HepG2 (cell line): ENCODE results near the gene FBXO7. TPM values are rescaled to one million over a fixed set of nuclear protein-coding genes. Genes with fewer than 3 reads are reported as not detected.
A peak's percentile ranks its signal among the peaks of the same experiment; 100 is the strongest.

Experiments used
- ATF2 ChIP-seq: sonication (generic); formaldehyde crosslinking; IDR thresholded peaks from 2 replicates; pipeline ENCODE4 v1.4.0; 2020; ENCODE audit warnings: missing genetic modification reagents
- DDIT3 ChIP-seq: sonication (generic); formaldehyde crosslinking; IDR thresholded peaks from 2 replicates; pipeline ENCODE4 v1.4.0; 2020; ENCODE audit warnings: mild to moderate bottlenecking, missing genetic modification reagents
- FLYWCH1 ChIP-seq: sonication (generic); formaldehyde crosslinking; IDR thresholded peaks from 2 replicates; pipeline ENCODE4 v1.8.1; 2023; ENCODE audit warnings: mild to moderate bottlenecking, missing genetic modification reagents
- KDM6A ChIP-seq: IDR thresholded peaks from 2 replicates; pipeline ENCODE4 v1.6.1; 2016; ENCODE audit warnings: low read depth
- KLF12 ChIP-seq: sonication (generic); formaldehyde crosslinking; IDR thresholded peaks from 2 replicates; pipeline ENCODE4 v1.4.0; 2020; ENCODE audit warnings: missing genetic modification reagents, borderline replicate concordance
- KLF9 ChIP-seq: IDR thresholded peaks from 2 replicates; pipeline ENCODE4 v1.6.1; 2016; ENCODE audit warnings: low read depth
- MXD4 ChIP-seq: IDR thresholded peaks from 2 replicates; pipeline ENCODE4 v1.6.1; 2016; ENCODE audit warnings: mild to moderate bottlenecking, missing biosample characterization, missing genetic modification reagents
- NBN ChIP-seq: fragments of 450-650 bp; conservative IDR thresholded peaks from 2 replicates; pipeline ENCODE4 v1.6.1; 2017
- NRL ChIP-seq: sonication (generic); formaldehyde crosslinking; IDR thresholded peaks from 2 replicates; pipeline ENCODE4 v1.5.0; 2020; ENCODE audit warnings: missing genetic modification reagents, mild to moderate bottlenecking, moderate library complexity, borderline replicate concordance
- POLR2A ChIP-seq, 2 experiments: IDR thresholded peaks; 2 replicates each; pipeline ENCODE4 v1.6.1; 2011; ENCODE audit warnings: low read depth in 2 of 2, low read length in 2 of 2, mild to moderate bottlenecking in 1 of 2, moderate library complexity in 1 of 2; ENCODE audit not compliant: insufficient read depth in 1 of 2
- RNF219 ChIP-seq: sonication (generic); formaldehyde crosslinking; IDR thresholded peaks from 2 replicates; pipeline ENCODE4 v1.5.0; 2020; ENCODE audit warnings: mild to moderate bottlenecking, missing genetic modification reagents
- SAFB2 ChIP-seq: sonication (generic); formaldehyde crosslinking; IDR thresholded peaks from 2 replicates; pipeline ENCODE4 v1.5.1; 2020; ENCODE audit warnings: missing genetic modification reagents, low read depth, mild to moderate bottlenecking, borderline replicate concordance
- TFDP1 ChIP-seq: IDR thresholded peaks from 2 replicates; pipeline ENCODE4 v1.6.1; 2016; ENCODE audit warnings: missing compliant biosample characterization, missing genetic modification reagents, borderline replicate concordance
- THAP8 ChIP-seq: sonication (generic); formaldehyde crosslinking; IDR thresholded peaks from 2 replicates; pipeline ENCODE4 v1.5.1; 2020; ENCODE audit warnings: missing genetic modification reagents, mild to moderate bottlenecking, borderline replicate concordance
- ZNF138 ChIP-seq: sonication (generic); formaldehyde crosslinking; IDR thresholded peaks from 2 replicates; pipeline ENCODE4 v1.5.0; 2020; ENCODE audit warnings: mild to moderate bottlenecking, low read depth, missing genetic modification reagents
- ZNF512B ChIP-seq: sonication (generic); formaldehyde crosslinking; IDR thresholded peaks from 2 replicates; pipeline ENCODE4 v1.5.1; 2020; ENCODE audit warnings: missing genetic modification reagents, mild to moderate bottlenecking, borderline replicate concordance
- ZNF614 ChIP-seq: IDR thresholded peaks from 2 replicates; pipeline ENCODE4 v1.6.1; 2018; ENCODE audit warnings: missing biosample characterization, missing genetic modification reagents, inconsistent platforms, borderline replicate concordance
- ZNF766 ChIP-seq: sonication (generic); formaldehyde crosslinking; IDR thresholded peaks from 2 replicates; pipeline ENCODE4 v1.5.0; 2020; ENCODE audit warnings: missing genetic modification reagents, borderline replicate concordance
- polyA plus RNA-seq, 8 experiments: library from polyadenylated mRNA; depleted of rRNA in 3 of 8; stranded (reverse) in 7 of 8; unstranded in 1 of 8; fragments of >200 nt; fragmentation: Illumina TruSeq in 4 of 8; extraction: Trizol in 4 of 8; gene quantifications; 2 replicates each; pipeline versions ENCODE4 v1.2.1 to v1.2.3, GENCODE V29; 2011 to 2016; ENCODE audit warnings: low read depth in 4 of 8, missing spikeins in 1 of 8, mixed read lengths in 1 of 8; ENCODE audit not compliant: insufficient read depth in 1 of 8
- total RNA-seq, 5 experiments: library from RNA; depleted of rRNA; stranded (reverse); fragments of >200 nt; fragmentation: Illumina TruSeq; extraction: Trizol; gene quantifications; 2 replicates each; pipeline ENCODE4 v1.2.3, GENCODE V29; 2016; ENCODE audit warnings: low read depth in 1 of 5

FBXO7 gene
- total and polyA plus RNA-seq, 2 of the 13 experiments (the other 11 are each of a cell fraction or from before 2014, with no cell fraction given) = 105 to 172 TPM

GRCh38 chr22:32531931-32532819, 57.6 kb downstream of the FBXO7 start (continued):
- TF ChIP-seq KDM6A (peak; percentile 53), RNF219 (CRISPR knock-in tag) (no peak), ZNF614 (CRISPR knock-in tag) (peak; percentile 68; the same call in 1 of the 2 replicates), FLYWCH1 (CRISPR knock-in tag) (peak; percentile 77; the same call in 1 of the 2 replicates), SAFB2 (peak; percentile 69; the same call in 1 of the 2 replicates), MXD4 (peak; percentile 76; the same call in 1 of the 2 replicates), ZNF138 (CRISPR knock-in tag) (no peak), THAP8 (CRISPR knock-in tag) (peak; percentile 44; the same call in 1 of the 2 replicates), ATF2 (CRISPR knock-in tag) (peak; percentile 72), ZNF512B (CRISPR knock-in tag) (no peak; the same call in 1 of the 2 replicates), KLF9 (no peak), NBN (no peak), KLF12 (CRISPR knock-in tag) (0 out of 2 replicates have a peak, but pooled peaks have one; percentile 64), TFDP1 (CRISPR knock-in tag) (peak; percentile 87; the same call in 1 of the 2 replicates), ZNF766 (CRISPR knock-in tag) (no peak), POLR2A (IDR thresholded peaks at IDR 0.05; ENCODE audit: insufficient read depth in 1 of 2, low read depth in 2 of 2, low read length in 2 of 2) (peak; percentile 58 to 71), NRL (CRISPR knock-in tag) (no peak), DDIT3 (peak; percentile 30; the same call in 1 of the 2 replicates)
